ENCODE results near the gene GFAP.

GFAP gene

GRCh38 chr17:44887016-44887415 lies 28.3 kb downstream of the GFAP start:
- no peak overlapping the region for H3K4me3 ChIP-seq (ENCODE audit: low read depth, low read length)
- TF ChIP-seq, protein P1, sequence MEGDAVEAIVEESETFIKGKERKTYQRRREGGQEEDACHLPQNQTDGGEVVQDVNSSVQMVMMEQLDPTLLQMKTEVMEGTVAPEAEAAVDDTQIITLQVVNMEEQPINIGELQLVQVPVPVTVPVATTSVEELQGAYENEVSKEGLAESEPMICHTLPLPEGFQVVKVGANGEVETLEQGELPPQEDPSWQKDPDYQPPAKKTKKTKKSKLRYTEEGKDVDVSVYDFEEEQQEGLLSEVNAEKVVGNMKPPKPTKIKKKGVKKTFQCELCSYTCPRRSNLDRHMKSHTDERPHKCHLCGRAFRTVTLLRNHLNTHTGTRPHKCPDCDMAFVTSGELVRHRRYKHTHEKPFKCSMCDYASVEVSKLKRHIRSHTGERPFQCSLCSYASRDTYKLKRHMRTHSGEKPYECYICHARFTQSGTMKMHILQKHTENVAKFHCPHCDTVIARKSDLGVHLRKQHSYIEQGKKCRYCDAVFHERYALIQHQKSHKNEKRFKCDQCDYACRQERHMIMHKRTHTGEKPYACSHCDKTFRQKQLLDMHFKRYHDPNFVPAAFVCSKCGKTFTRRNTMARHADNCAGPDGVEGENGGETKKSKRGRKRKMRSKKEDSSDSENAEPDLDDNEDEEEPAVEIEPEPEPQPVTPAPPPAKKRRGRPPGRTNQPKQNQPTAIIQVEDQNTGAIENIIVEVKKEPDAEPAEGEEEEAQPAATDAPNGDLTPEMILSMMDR (IDR thresholded peaks at IDR 0.05): no peak
- no peaks in the 10 kb centered on the region for H3K27me3 ChIP-seq (ENCODE audit: control insufficient read depth, insufficient read depth, low read length)
- no peak overlapping the region for H3K27ac ChIP-seq
- H3K4me2 ChIP-seq (ENCODE audit: low read length): no peak overlapping the region
- H3K9me3 ChIP-seq (ENCODE audit: control insufficient read depth, low read length): no peaks in the 10 kb centered on the region
- peaks cover under 1% of the 10 kb centered on the region for H3K79me2 ChIP-seq
- no peak overlapping the region for H3K9ac ChIP-seq
- peaks cover 3% of the 10 kb centered on the region for H3K36me3 ChIP-seq (ENCODE audit: control insufficient read depth, insufficient read depth, low read length)
- H3K4me1 ChIP-seq: peaks cover 6% of the 10 kb centered on the region
- no peak overlapping the region for H2AFZ ChIP-seq

- Histone ChIP-seq H2AFZ (no peak overlapping the region), H3K9me3 (ENCODE audit: control insufficient read depth, low read length) (no peaks in the 10 kb centered on the region), H3K4me1 (peaks cover 6% of the 10 kb centered on the region), H3K27me3 (ENCODE audit: control insufficient read depth, insufficient read depth, low read length) (no peaks in the 10 kb centered on the region), H3K27ac (no peak overlapping the region), H3K36me3 (ENCODE audit: control insufficient read depth, insufficient read depth, low read length) (peaks cover 3% of the 10 kb centered on the region), H3K4me2 (ENCODE audit: low read length) (no peak overlapping the region), H3K79me2 (no peaks in the 10 kb centered on the region), H3K4me3 (ENCODE audit: low read depth, low read length) (no peak overlapping the region), H3K9ac (no peak overlapping the region)
- TF ChIP-seq, protein P1 (IDR thresholded peaks at IDR 0.05): no peak
Measured at GRCh38 chr17:44884941-44885340, 30.4 kb downstream of the GFAP start.

DNA sequence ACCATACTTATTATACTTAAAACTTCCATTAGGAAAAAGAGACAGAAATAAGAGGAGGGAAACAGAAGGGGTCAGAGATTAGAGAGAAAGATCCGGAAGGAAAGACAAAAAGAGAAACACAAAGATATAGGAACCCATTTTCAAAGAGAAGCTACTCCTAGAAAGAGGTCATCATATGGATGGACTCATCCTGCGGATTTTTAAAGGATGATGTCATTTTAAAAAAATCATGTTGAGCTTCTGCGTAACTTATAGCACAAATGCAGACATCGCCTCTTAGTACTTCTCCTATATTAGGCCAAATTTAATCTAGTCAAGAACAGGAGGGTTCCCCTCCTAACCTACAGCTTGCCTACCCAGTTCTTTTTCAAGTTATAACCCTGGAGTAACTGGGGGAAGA lies 34.2 kb downstream of the GFAP start:
- Histone ChIP-seq H3K36me3 (ENCODE audit: control insufficient read depth, insufficient read depth, low read length) (peaks cover under 1% of the 10 kb centered on the region), H3K4me1 (no peaks in the 10 kb centered on the region), H3K79me2 (no peaks in the 10 kb centered on the region), H3K4me2 (ENCODE audit: low read length) (no peak overlapping the region), H2AFZ (no peak overlapping the region), H3K9ac (no peak overlapping the region), H3K9me3 (ENCODE audit: control insufficient read depth, low read length) (no peaks in the 10 kb centered on the region), H3K27ac (no peak overlapping the region), H3K27me3 (ENCODE audit: control insufficient read depth, insufficient read depth, low read length) (no peaks in the 10 kb centered on the region), H3K4me3 (ENCODE audit: low read depth, low read length) (no peak overlapping the region)
- TF ChIP-seq, protein P1 (IDR thresholded peaks at IDR 0.05): no peak

GRCh38 chr17:44880062-44880461 lies 35.2 kb downstream of the GFAP start:
- H3K4me2 ChIP-seq (ENCODE audit: low read length): no peak overlapping the region
- TF ChIP-seq, protein P1 (IDR thresholded peaks at IDR 0.05): no peak

DNA sequence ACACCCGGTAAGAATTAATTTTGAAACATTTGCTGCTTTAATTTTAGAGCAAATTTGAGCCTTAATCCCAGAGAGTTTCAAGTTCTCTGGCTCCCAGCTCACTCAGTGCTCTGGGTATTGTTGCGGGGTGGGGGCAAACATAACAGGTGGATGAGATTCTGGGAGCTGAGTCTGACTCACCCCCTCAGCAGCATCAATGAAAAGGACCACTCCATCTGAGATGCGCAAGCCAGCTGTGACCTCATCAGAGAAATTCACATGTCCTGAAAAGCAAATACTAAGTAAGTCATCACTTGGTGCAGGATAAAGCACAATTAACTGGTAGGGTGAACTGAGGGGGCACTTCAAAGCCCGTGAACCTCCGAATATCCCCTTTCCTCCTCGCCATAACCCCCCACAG lies 35.9 kb downstream of the GFAP start:
- Histone ChIP-seq H3K27ac (no peak overlapping the region), H2AFZ (no peak overlapping the region), H3K4me1 (no peaks in the 10 kb centered on the region), H3K36me3 (ENCODE audit: control insufficient read depth, insufficient read depth, low read length) (no peaks in the 10 kb centered on the region), H3K9me3 (ENCODE audit: control insufficient read depth, low read length) (no peaks in the 10 kb centered on the region), H3K4me2 (ENCODE audit: low read length) (no peak overlapping the region), H3K27me3 (ENCODE audit: control insufficient read depth, insufficient read depth, low read length) (no peaks in the 10 kb centered on the region), H3K4me3 (ENCODE audit: low read depth, low read length) (no peak overlapping the region), H3K9ac (no peak overlapping the region), H3K79me2 (no peaks in the 10 kb centered on the region)
- TF ChIP-seq, protein P1 (IDR thresholded peaks at IDR 0.05): no peak

More at GRCh38 chr17:44880062-44880461, 35.2 kb downstream of the GFAP start:
- Histone ChIP-seq H3K36me3 (ENCODE audit: control insufficient read depth, insufficient read depth, low read length) (no peaks in the 10 kb centered on the region), H3K4me1 (no peaks in the 10 kb centered on the region), H3K79me2 (no peaks in the 10 kb centered on the region), H3K4me3 (ENCODE audit: low read depth, low read length) (no peak overlapping the region), H3K9ac (no peak overlapping the region), H2AFZ (no peak overlapping the region), H3K27ac (no peak overlapping the region), H3K27me3 (ENCODE audit: control insufficient read depth, insufficient read depth, low read length) (no peaks in the 10 kb centered on the region), H3K9me3 (ENCODE audit: control insufficient read depth, low read length) (no peaks in the 10 kb centered on the region)
